ENCODE results near the gene ITSN1. TPM values are rescaled to one million over a fixed set of nuclear protein-coding genes. Genes with fewer than 3 reads are reported as not detected.

The ITSN1 gene
- total RNA-seq, 2 donors from 2014 or later: 50.9 to 78.6 TPM

GRCh38 chr21:33734818-33735217 is 92.5 kb downstream of the ITSN1 start:
- H3K4me1 ChIP-seq (ENCODE audit: control insufficient read depth in 1 of 2, low read depth in 2 of 2): no peaks in the 10 kb centered on the region
- no peak overlapping the region for H3K4me3 ChIP-seq
- H3K27ac ChIP-seq: no peak overlapping the region
- no peak for ATAC-seq (ENCODE audit: insufficient number of reproducible peaks, low FRiP score, low read depth)
- DNase-seq (ENCODE audit: low spot score): no peak
- no peaks in the 10 kb centered on the region for H3K27me3 ChIP-seq (replicated peaks; ENCODE audit: insufficient read depth)
- H3K36me3 ChIP-seq: no peaks in the 10 kb centered on the region
- no peaks in the 10 kb centered on the region for H3K9me3 ChIP-seq
- TF ChIP-seq, protein P1, sequence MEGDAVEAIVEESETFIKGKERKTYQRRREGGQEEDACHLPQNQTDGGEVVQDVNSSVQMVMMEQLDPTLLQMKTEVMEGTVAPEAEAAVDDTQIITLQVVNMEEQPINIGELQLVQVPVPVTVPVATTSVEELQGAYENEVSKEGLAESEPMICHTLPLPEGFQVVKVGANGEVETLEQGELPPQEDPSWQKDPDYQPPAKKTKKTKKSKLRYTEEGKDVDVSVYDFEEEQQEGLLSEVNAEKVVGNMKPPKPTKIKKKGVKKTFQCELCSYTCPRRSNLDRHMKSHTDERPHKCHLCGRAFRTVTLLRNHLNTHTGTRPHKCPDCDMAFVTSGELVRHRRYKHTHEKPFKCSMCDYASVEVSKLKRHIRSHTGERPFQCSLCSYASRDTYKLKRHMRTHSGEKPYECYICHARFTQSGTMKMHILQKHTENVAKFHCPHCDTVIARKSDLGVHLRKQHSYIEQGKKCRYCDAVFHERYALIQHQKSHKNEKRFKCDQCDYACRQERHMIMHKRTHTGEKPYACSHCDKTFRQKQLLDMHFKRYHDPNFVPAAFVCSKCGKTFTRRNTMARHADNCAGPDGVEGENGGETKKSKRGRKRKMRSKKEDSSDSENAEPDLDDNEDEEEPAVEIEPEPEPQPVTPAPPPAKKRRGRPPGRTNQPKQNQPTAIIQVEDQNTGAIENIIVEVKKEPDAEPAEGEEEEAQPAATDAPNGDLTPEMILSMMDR (IDR thresholded peaks at IDR 0.05): no peak

DNA sequence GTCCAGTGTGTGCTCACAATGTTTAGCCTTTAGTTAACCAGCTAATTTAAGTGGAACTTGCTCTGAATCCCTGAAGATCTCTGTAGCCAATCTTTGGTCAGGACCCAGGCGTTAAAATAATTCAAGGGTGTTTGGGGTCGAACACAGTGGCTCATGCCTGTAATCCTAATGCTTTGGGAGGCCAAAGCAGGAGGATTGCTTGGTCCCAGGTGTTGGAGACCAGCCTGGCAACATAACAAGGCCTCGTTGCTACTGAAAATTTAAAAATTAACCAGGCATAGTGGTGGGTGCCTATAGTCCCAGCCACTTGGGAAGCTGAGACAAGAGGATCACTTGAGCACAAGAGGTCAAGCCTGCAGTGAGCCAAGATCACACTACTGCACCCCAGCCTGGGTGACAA is 94.3 kb downstream of the ITSN1 start:
- Histone ChIP-seq H3K27ac (no peak overlapping the region), H3K9me3 (no peaks in the 10 kb centered on the region), H3K36me3 (no peaks in the 10 kb centered on the region), H3K4me3 (no peak overlapping the region), H3K4me1 (ENCODE audit: control insufficient read depth in 1 of 2, low read depth in 2 of 2) (no peaks in the 10 kb centered on the region), H3K27me3 (replicated peaks; ENCODE audit: insufficient read depth) (no peaks in the 10 kb centered on the region)
- DNase-seq (ENCODE audit: low spot score): no peak
- ATAC-seq (ENCODE audit: insufficient number of reproducible peaks, low FRiP score, low read depth): no peak
- TF ChIP-seq, protein P1 (IDR thresholded peaks at IDR 0.05): no peak

DNA sequence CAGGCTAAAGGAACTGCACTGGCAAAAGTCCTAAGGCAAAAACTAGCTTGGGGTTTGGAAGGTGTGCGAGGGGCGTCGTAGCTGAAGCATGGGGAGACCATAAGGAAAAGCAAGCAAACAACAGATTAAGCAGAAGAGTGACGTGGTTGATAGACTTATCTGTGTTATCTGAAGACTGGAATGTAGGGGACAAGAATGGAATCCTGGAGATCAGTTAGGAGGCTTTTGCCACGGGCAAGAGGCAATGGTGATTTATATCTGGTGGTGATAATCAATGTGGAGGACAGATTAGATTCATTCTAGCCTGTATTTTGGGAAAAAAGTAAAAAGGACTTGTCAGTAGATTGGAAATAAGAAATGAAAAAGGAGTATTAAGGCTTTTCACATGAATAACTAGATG is 97.4 kb downstream of the ITSN1 start:
- peaks cover 0 to 12% of the 10 kb centered on the region in 2 donors for H3K4me1 ChIP-seq (ENCODE audit: control insufficient read depth in 1 of 2, low read depth in 2 of 2)
- DNase-seq (ENCODE audit: low spot score) (no peak), ATAC-seq (ENCODE audit: insufficient number of reproducible peaks, low FRiP score, low read depth) (no peak)
- no peaks in the 10 kb centered on the region for H3K27me3 ChIP-seq (replicated peaks; ENCODE audit: insufficient read depth)
- H3K9me3 ChIP-seq: no peaks in the 10 kb centered on the region
- no peak overlapping the region for H3K4me3 ChIP-seq
- no peak overlapping the region for H3K27ac ChIP-seq
- H3K36me3 ChIP-seq: no peaks in the 10 kb centered on the region
- TF ChIP-seq, protein P1 (IDR thresholded peaks at IDR 0.05): no peak

DNA sequence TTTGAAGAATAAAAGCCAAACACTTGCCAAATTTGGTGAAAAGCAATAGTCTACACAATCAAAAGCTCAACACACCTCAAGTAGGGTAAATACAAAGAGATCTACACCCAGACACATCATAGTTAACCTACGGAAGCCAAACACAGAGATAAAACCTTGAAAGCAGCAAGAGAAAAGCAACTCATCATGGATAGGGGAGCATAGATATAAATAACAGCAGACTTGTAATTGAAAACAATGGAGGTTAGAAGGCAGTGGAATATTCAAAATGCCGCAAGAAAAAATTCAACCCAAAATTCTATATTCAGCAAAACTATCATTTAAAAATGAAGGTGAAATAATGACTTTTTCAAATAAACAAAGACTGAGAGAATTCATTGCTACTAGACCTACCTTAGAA is 105.1 kb downstream of the ITSN1 start:
- TF ChIP-seq, protein P1 (IDR thresholded peaks at IDR 0.05): no peak
- Histone ChIP-seq H3K27me3 (replicated peaks; ENCODE audit: insufficient read depth) (no peaks in the 10 kb centered on the region), H3K27ac (no peak overlapping the region), H3K36me3 (no peaks in the 10 kb centered on the region), H3K9me3 (peaks cover 4% of the 10 kb centered on the region), H3K4me1 (ENCODE audit: control insufficient read depth in 1 of 2, low read depth in 2 of 2) (peaks cover 6 to 20% of the 10 kb centered on the region in 2 donors), H3K4me3 (no peak overlapping the region)
- DNase-seq (ENCODE audit: low spot score) (no peak), ATAC-seq (ENCODE audit: insufficient number of reproducible peaks, low FRiP score, low read depth) (no peak)

DNA sequence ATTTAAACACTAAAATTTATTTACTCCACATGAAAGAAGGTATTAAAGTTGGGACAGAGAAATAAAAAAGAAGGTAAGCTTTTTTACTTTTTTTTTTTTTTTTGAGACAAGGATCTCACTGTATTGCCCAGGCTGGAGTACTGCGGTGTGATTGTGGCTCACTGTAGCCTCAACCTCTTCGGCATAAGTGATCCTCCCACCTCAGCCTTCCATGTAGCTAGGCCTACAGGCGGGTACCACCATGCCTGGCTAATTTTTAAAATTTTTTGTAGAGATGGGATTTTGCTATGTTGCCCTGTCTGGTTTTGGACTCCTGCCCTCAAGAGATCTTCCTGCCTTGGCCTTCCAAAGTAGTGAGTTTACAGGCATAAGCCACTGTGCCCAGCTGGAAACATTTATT is 106.6 kb downstream of the ITSN1 start:
- no peak for ATAC-seq (ENCODE audit: insufficient number of reproducible peaks, low FRiP score, low read depth)
- TF ChIP-seq, protein P1 (IDR thresholded peaks at IDR 0.05): no peak
- no peak overlapping the region for H3K4me3 ChIP-seq

More for the DNA sequence above, 106.6 kb downstream of the ITSN1 start:
- Histone ChIP-seq H3K27me3 (replicated peaks; ENCODE audit: insufficient read depth) (no peaks in the 10 kb centered on the region), H3K27ac (no peak overlapping the region), H3K36me3 (no peaks in the 10 kb centered on the region), H3K9me3 (peaks cover 4% of the 10 kb centered on the region), H3K4me1 (ENCODE audit: control insufficient read depth in 1 of 2, low read depth in 2 of 2) (peaks cover 6 to 13% of the 10 kb centered on the region in 2 donors)
- no peak for DNase-seq (ENCODE audit: low spot score)
